PFSK-1 (cell line): Measurements from ENCODE around the gene TBC1D22A.

ENCODE experiments used
- FOXP2 ChIP-seq: optimal IDR thresholded peaks from 2 replicates; pipeline ENCODE3; 2011; ENCODE audit warnings: borderline replicate concordance, control low read depth, inconsistent platforms; ENCODE audit not compliant: insufficient read depth; ENCODE audit errors: extremely low read length, extremely low read depth
- POLR2AphosphoS5 ChIP-seq: IDR thresholded peaks from 2 replicates; pipeline ENCODE4 v1.6.1; 2012; ENCODE audit warnings: low read depth, mild to moderate bottlenecking, control low read depth, low read length, moderate library complexity
- REST ChIP-seq, 2 experiments: IDR thresholded peaks; 2 replicates each; pipeline versions ENCODE4 v1.6.1 to v1.8.0; 2011 to 2012; ENCODE audit warnings: low read depth in 2 of 2, low read length in 2 of 2, control low read depth in 1 of 2, inconsistent platforms in 1 of 2, mild to moderate bottlenecking in 1 of 2, moderate library complexity in 1 of 2; ENCODE audit not compliant: insufficient read depth in 1 of 2
- SIN3A ChIP-seq: IDR thresholded peaks from 2 replicates; pipeline ENCODE4 v1.6.1; 2012; ENCODE audit warnings: mild to moderate bottlenecking, low read length, moderate library complexity, borderline replicate concordance; ENCODE audit not compliant: insufficient read depth
- TAF1 ChIP-seq: IDR thresholded peaks from 2 replicates; pipeline ENCODE4 v1.6.1; 2012; ENCODE audit warnings: low read length, control low read depth, borderline replicate concordance; ENCODE audit not compliant: insufficient read depth

TBC1D22A gene

DNA sequence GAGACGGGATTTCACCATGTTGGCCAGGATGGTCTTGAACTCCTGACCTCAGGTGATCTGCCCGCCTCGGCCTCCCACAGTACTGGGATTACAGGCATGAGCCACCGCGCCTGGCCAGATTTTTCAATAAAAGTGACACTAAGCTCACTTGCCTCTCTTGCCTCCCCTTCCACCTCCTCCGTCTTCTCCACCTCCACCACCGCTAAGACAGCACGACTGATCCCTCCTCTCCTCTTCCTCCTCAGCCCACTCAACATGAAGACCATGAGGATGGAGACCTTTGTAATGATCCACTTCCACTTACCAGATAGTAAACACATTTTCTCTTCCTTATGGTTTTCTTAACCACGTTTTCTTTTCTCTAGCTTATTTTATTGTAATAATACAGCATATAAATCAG lies 38.6 kb upstream of the TBC1D22A start:
- TF ChIP-seq FOXP2 (no peak), SIN3A (no peak), TAF1 (no peak), POLR2AphosphoS5 (no peak), REST (IDR thresholded peaks at IDR 0.05; ENCODE audit: insufficient read depth in 1 of 2, low read depth in 2 of 2, low read length in 2 of 2) (no peak)

DNA sequence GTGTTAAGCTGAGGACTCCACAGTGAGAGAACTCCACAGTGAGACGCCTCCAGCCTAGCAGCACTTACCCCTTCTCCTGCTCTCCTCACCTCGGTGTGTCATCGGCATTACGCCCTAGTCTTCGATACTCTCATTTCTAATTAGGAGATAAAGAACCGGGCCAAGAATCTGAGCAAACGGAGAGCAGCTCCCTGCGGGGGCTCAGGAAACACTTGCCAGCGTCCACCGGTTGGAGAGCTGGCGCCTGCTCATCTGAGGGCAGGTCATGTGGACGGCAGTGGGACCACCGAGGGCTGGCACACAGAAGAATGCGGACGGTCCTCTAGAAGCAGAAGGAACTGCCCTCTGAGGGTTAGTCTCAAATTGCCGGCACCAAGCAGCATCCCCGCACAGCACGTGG lies 37.4 kb upstream of the TBC1D22A start:
- no peak for TF ChIP-seq TAF1
- no peak for TF ChIP-seq SIN3A
- no peak for TF ChIP-seq POLR2AphosphoS5
- no peak for TF ChIP-seq REST (IDR thresholded peaks at IDR 0.05; ENCODE audit: insufficient read depth in 1 of 2, low read depth in 2 of 2, low read length in 2 of 2)
- TF ChIP-seq FOXP2, result no peak

DNA sequence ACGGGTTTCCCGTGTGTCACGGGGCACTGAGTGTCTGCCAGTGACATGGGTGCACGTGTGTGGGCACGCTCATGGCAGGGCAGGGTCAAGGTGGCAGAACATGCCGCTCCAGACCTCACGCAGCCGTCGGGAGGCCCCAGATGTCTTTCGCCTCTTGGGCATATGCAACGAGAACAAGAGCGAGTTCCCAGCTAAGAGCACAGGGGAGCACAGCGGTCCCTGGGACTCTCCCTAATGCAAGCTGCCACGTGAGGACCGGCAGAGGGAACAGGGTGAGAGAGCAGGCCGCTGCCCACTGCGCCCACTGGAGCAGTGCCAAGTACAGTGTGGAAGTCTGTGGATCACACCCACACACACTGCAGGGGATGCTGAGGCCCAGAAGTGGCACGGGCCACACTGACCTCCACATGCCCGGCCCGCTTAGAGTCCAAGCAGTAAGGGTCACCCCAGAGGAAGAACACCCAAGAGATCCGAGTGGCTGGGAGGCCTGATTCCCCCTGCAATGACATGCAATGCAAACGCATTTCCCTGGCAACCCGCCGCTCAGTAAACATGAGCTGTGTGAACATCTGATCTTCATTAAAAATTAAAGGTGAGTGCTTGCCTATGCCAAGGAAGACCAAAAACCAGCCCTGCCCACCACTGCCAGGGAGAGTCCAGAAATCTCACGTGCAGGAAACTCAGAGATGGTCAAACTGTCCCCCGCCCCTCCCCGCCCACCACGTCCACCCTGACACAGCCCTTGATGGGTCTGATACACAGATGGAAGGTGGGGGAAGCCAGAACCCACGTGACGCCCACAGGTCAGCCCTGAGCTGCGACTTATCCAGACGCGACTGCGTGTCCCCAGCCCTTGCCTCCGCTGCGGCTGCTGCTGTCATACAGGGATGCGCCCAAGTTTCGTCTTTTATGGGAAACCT lies 36.1 kb upstream of the TBC1D22A start:
- TF ChIP-seq REST (IDR thresholded peaks at IDR 0.05; ENCODE audit: insufficient read depth in 1 of 2, low read depth in 2 of 2, low read length in 2 of 2) (no peak), SIN3A (no peak), TAF1 (no peak), FOXP2 (no peak), POLR2AphosphoS5 (no peak)

DNA sequence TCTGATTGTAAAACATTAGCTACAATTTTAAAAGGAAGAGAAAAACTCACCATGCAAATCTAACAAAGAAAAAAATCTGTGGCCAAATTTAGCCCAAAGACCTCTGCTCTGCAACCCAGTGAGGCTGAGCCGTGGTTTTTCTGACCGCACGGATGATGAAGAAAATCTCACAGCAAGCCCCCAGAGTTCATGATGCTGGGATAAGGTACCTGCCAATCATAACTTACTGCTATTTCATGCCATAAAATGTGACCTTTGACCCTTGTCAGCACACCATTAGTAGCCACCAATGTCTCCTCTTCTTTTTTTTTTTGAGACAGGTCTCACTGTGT lies 35.5 kb upstream of the TBC1D22A start:
- no peak for TF ChIP-seq TAF1
- TF ChIP-seq SIN3A, result no peak

DNA sequence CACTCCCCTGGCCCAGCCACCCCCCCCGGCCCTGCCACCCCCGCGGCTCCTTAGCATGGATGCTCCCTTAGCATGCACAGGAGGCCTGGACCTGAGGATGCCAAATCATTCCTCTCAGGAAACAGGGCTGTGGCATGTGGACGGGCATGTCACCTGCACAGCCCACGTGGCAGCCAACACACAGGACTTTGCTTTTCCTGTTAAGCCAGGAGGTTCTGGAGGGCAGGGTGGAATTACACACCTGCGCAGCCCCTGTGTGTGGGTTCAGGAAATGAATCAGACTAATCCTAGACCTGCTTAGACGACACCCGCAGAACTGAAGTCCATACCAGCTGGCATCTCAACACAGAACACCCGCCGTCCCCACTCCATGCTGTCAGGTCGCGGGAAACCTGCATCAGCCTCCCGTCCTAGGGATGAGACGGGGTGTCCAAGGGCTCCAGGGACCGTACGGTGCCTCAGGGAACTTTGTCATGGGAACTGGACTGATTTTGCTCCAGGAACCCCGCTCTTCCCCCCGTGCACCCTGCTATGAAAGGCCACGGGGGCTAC lies 34.6 kb upstream of the TBC1D22A start:
- no peak for TF ChIP-seq REST (IDR thresholded peaks at IDR 0.05; ENCODE audit: insufficient read depth in 1 of 2, low read depth in 2 of 2, low read length in 2 of 2)
- no peak for TF ChIP-seq FOXP2
- no peak for TF ChIP-seq POLR2AphosphoS5
- no peak for TF ChIP-seq SIN3A
- TF ChIP-seq TAF1, result no peak
